ENCODE results near the gene CCDC30.
A peak's percentile ranks its signal among the peaks of the same experiment; 100 is the strongest.

The CCDC30 gene

DNA sequence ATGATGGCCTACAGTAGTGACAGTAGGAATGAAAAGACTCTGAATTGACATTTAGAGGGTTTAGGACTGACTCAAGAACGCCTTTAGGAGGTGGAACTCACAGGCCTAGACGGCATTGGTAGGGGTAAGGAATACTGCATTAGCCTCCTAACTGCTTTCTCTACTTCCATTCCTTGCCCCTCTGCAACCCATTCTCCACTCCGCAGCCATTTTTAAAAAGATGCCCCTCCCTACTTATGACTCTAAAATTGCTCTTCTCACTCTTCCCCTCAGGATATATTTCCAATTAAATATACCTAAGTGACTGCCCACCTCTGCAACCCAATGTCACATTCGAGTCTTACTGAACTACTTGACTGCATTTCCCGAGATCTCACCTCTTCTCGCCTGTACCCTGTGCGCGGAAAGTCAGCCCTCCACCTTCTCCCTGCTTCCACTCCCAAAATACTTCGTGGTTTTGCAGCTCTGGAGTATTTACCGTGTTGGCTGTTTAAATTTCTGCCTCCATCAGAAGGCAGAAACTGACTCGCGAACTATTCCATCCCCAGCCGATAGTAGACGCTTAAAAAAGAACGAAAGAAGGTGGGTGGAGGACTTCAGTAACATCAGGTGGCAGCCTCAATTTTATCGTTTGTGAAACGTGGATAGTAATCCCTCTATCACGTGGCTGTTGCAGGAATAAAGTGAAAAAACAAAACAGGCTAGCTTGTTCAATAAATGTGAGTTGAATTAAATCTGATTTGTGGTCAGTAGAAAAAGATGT lies 218.0 kb downstream of the CCDC30 start:
- intact Hi-C loops (cut with DNase I) = loop anchor here (5.0 kb wide), 1 partner anchor 86 kb away; the partner anchor contains the start of genes C1orf50 and P3H1
- peak in 25 of 42 donors; percentile 5 to 66 (median 25) for DNase-seq

- peak; percentile 89 to 99 (median 96) for DNase-seq
- intact Hi-C loops (cut with DNase I) = loop anchor here (5.0 kb wide), 1 partner anchor 85 kb away; the partner anchor contains the start of genes C1orf50 and P3H1
Measured at GRCh38 chr1:42681741-42682483, 218.8 kb downstream of the CCDC30 start, which contains the start of gene YBX1. Gene YBX1, plus strand, starts transcription at chr1:42682418. Its CDS starts 148 bp downstream, at chr1:42682566.

DNA sequence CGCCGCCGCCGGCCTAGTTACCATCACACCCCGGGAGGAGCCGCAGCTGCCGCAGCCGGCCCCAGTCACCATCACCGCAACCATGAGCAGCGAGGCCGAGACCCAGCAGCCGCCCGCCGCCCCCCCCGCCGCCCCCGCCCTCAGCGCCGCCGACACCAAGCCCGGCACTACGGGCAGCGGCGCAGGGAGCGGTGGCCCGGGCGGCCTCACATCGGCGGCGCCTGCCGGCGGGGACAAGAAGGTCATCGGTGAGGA lies 219.3 kb downstream of the CCDC30 start:
- intact Hi-C loops (cut with DNase I) = loop anchor here (5.0 kb wide), 1 partner anchor 85 kb away; the partner anchor contains the start of genes C1orf50 and P3H1
- DNase-seq = peak in 2 of 42 donors; percentile 13 to 18

DNA sequence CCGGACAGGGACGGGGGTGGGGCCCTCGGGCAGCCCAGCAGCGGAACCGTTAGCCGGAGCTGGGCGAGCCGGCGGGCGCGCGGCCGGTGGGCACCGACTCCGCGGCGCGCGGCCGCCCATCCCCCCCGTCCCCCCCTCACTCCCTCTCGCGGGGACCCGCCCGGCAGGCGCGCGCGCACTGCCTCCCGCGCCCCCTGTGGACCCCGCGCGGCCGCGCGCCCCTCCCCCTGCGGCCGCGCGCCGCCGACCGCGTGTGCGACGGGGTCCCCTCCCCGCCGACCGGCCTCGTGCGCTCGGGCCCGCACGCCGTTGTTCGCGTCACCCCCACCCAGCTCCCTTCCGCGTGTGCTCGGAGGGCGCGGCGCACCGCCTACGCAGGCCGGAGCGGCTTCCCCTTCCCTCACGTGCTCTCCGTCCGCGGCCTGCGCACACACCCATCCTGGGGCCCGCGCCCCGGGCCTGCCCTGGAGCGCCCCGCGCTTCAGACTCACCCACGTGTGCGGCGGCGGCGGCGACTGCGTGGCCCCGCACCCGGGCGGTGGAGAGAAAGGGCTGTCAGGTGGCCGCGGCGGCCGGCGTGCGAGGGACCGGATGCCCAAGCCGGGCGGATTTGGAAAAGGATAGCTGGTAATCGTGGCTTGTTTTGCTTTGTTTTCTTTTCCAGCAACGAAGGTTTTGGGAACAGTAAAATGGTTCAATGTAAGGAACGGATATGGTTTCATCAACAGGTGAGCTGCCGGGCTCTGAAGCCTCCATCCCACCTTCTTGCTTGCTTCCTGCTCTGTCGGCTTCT lies 219.8 kb downstream of the CCDC30 start:
- peak in 40 of 42 donors; percentile 19 to 79 (median 46) for DNase-seq
- intact Hi-C loops (cut with DNase I) = loop anchor here (5.0 kb wide), 1 partner anchor 84 kb away; the partner anchor contains the start of genes C1orf50 and P3H1

DNA sequence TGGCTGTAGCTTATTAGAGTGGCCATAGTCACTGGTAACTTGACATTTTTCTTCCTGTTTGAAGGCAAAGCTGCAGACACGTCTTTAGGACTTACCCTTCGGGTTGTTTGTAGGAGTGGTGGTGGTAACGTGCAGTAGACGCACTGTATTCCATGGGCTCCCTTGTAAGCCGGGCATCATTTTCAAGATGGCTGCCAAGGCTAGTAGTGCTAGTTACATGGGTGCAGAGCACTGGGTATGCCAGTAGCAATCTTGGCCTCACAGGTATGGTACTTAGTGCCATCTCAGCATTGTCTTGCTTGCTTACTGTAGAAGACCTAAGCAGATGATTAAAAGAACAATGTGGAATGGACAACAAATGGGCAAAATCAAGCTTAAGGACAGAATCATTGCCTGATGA lies 221.1 kb downstream of the CCDC30 start:
- intact Hi-C loops (cut with DNase I) = loop anchor here (5.0 kb wide), 1 partner anchor 83 kb away; the partner anchor contains the start of genes C1orf50 and P3H1
- DNase-seq = peak in 1 of 42 donors; percentile 4

DNA sequence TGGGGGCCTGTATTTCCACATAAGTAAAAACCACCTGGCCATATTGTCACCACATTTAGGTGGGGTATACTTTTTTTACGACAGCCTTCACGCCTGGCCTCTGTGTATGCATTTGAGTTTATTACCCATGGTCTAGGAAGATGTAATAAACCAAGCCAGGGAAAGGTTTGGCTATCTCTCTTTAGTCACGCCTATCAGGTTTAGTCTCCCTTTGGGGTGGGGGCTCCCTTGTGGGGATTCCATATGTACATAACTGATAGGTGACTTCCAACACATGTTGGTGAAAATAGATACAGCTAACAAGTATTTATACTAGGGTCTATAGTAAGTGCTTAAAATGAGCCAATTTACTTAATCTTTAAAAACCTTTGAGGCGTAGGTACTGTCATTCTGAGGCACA lies 223.3 kb downstream of the CCDC30 start:
- intact Hi-C loops (cut with DNase I) = no loop called here
- no peak for DNase-seq

- intact Hi-C loops (cut with DNase I) = no loop called here
- DNase-seq = no peak
Measured at GRCh38 chr1:42689912-42690311, 226.8 kb downstream of the CCDC30 start.

- intact Hi-C loops (cut with DNase I) = no loop called here
- DNase-seq = no peak
Measured at GRCh38 chr1:42690477-42691156, 227.5 kb downstream of the CCDC30 start.

DNA sequence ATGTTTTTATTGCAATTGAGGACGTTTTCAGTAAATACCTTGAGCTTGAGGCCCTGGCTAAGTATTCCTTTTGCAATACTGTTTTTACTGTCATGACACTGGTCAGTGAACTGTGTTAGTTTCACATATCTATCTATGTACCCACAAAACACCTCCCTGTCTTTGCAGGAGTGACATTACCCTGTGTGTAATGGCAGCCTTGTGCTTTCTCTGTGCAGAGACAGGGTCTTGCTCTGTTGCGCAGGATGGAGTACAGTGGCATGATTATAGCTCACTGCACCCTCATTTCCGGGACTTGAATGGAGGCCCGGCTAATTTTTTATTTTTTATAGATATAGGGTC lies 228.0 kb downstream of the CCDC30 start:
- no peak for DNase-seq
- intact Hi-C loops (cut with DNase I) = no loop called here

DNA sequence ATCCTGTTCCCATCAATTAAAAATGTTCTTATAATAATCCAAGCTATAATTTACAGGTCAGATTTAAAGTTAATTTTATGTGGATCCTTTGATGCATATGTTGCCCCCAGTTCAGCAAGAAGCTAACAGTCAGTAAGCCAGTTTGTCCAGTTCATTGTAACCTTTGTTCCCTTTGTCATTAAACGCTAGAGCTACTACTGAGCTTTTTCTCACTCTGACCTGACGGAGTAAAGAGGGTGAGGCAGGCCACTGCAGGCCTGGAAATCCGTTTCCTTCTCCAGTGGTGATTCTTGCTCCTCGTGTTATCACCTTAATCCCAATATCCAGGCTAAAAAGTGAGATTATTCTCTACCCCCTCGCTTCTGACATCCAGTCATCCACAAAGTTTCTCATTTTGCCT lies 229.4 kb downstream of the CCDC30 start:
- intact Hi-C loops (cut with DNase I) = no loop called here

DNA sequence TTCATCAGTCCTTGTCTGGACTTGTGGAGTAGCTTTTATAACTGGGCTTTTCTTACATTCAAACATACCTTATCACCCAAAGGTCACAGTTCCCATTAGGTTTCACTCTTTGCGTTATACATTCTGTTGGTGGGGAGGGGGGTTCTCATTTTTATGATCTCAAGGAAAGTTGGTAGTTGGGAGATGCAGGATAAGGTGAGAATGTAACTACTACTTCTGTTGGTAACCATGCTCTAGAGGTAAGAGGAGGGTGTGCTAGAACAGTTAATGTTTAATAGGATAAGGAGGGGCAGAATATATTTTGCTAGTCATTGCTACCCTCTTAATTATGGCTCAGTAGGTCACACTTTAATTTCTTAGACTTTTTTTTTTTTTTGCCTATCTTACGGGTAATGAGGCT lies 229.8 kb downstream of the CCDC30 start:
- DNase-seq = no peak
- intact Hi-C loops (cut with DNase I) = no loop called here

More for the DNA sequence above, 229.4 kb downstream of the CCDC30 start:
- DNase-seq = no peak

GRCh38 chr1:42698081-42698813 lies 235.2 kb downstream of the CCDC30 start:
- DNase-seq = no peak
- intact Hi-C loops (cut with DNase I) = no loop called here

GRCh38 chr1:42700006-42700405 lies 236.9 kb downstream of the CCDC30 start:
- intact Hi-C loops (cut with DNase I) = no loop called here
- DNase-seq = no peak

DNA sequence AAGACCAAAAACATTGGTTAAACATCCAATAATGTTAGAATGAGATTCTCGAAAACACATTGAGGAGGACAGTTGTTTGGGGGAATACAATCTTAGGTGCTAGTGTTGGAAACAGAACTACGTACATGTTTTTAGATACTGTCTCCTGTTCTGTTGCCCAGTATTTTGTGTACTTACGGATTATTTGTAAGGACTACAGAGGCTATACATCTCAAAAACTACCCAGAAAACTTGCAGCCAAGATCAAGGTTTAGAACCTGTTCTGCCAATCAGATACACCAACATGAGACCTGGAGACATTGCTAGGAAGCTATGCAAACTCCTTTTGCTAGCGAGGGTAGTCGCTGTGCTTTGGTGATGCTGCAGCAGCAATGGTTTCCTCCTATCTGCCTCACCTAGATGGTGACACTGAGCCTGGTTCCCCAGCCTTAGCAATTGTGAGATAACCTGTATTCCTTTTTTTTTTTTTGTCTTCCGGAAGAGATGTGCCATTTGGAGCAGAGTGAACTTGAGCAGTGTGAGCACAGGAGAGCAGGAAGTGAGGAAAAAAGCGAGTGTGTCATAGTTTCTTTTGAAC lies 240.9 kb downstream of the CCDC30 start:
- intact Hi-C loops (cut with DNase I) = no loop called here

More for the DNA sequence above, 240.9 kb downstream of the CCDC30 start:
- no peak for DNase-seq
